Measurements from ENCODE around the gene PTPRM.

GRCh38 chr18:7793100-7793499, 226.0 kb downstream of the PTPRM start:
- TF ChIP-seq CTCF (IDR thresholded peaks at IDR 0.05): no peak
- no peak for TF ChIP-seq EZH2 (IDR thresholded peaks at IDR 0.05)

Measured in neural progenitor cell (in vitro differentiated cells).